ENCODE measurements around the gene SLC29A3.

SLC29A3 gene

GRCh38 chr10:71334221-71334791 lies 15.2 kb downstream of the SLC29A3 start:
- H3K4me1 Mint-ChIP-seq (ENCODE audit: low read depth): no peaks in the 10 kb centered on the region
- no peaks in the 10 kb centered on the region for H3K27me3 Mint-ChIP-seq (ENCODE audit: low read depth)
- no peaks in the 10 kb centered on the region for H3K9me3 Mint-ChIP-seq
- no peak overlapping the region for H3K4me3 Mint-ChIP-seq
- no peaks in the 10 kb centered on the region for H3K36me3 Mint-ChIP-seq (ENCODE audit: low read depth)
- no peak overlapping the region for H3K27ac Mint-ChIP-seq

DNA sequence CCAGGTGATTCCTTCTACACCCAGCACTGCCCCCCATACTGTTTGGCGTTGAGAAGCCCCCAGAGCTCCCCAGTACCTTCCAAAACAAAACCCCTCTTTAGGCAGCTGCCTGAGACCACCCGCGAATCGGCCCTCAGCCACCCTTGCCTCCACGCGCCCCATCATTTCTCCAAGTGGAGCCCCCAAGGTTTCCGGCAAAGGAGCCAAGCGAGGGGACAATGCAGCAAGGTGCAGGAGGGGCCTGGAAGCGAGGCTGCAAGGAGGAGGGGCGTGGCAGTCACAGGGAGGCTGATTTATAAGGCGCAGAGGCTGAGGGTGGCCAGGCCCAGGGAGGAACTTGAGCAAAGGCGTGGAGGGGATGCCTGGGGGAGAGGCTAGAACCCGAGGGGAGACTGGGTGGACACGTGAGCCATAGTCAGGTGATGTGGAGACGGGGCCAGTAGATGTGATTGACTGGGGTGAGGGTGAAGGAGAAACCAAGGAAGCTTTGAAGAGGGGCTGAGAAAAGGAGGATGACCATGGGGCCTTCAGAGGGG lies 16.2 kb downstream of the SLC29A3 start:
- Mint-ChIP-seq H3K36me3 (ENCODE audit: low read depth) (no peaks in the 10 kb centered on the region), H3K4me3 (no peak overlapping the region), H3K27ac (no peak overlapping the region), H3K27me3 (ENCODE audit: low read depth) (no peaks in the 10 kb centered on the region), H3K4me1 (ENCODE audit: low read depth) (no peaks in the 10 kb centered on the region), H3K9me3 (no peaks in the 10 kb centered on the region)

- H3K4me3 Mint-ChIP-seq: no peak overlapping the region
- no peaks in the 10 kb centered on the region for H3K9me3 Mint-ChIP-seq
- H3K27me3 Mint-ChIP-seq (ENCODE audit: low read depth): no peaks in the 10 kb centered on the region
- no peaks in the 10 kb centered on the region for H3K36me3 Mint-ChIP-seq (ENCODE audit: low read depth)
- no peaks in the 10 kb centered on the region for H3K4me1 Mint-ChIP-seq (ENCODE audit: low read depth)
- no peak overlapping the region for H3K27ac Mint-ChIP-seq
These were observed 17.6 kb downstream of the SLC29A3 start for GRCh38 chr10:71336632-71337031.

DNA sequence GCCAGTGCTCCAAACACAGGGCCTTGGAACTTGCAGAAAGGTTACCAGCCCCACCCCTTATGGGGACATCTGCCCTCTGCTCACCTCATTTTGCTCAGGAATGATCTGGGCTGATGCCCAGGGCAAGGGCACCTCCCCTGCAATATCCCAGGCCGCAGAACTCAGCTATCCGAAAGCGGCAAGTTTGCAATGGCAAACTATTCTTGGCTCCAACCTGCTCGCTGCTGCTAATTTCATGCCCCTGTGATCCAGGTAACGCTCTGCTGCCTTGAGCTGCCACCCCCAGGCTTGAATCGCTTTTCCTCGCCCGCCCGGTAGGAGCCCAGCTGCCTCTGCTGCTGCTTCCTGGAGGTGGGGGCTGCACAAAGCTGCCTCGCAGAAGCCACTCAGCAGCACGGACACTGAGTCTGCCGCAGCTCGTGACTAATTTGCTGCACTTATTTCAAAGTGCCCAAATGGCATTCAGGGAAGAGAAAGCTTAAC lies 18.2 kb downstream of the SLC29A3 start:
- no peak overlapping the region for H3K4me3 Mint-ChIP-seq
- H3K36me3 Mint-ChIP-seq (ENCODE audit: low read depth): no peaks in the 10 kb centered on the region
- H3K27ac Mint-ChIP-seq: no peak overlapping the region
- no peaks in the 10 kb centered on the region for H3K27me3 Mint-ChIP-seq (ENCODE audit: low read depth)
- no peaks in the 10 kb centered on the region for H3K4me1 Mint-ChIP-seq (ENCODE audit: low read depth)
- H3K9me3 Mint-ChIP-seq: no peaks in the 10 kb centered on the region

GRCh38 chr10:71338728-71339495 lies 19.9 kb downstream of the SLC29A3 start:
- Mint-ChIP-seq H3K9me3 (no peaks in the 10 kb centered on the region), H3K4me1 (ENCODE audit: low read depth) (no peaks in the 10 kb centered on the region), H3K36me3 (ENCODE audit: low read depth) (no peaks in the 10 kb centered on the region), H3K27me3 (ENCODE audit: low read depth) (no peaks in the 10 kb centered on the region), H3K4me3 (no peak overlapping the region), H3K27ac (no peak overlapping the region)

- H3K27ac Mint-ChIP-seq: no peak overlapping the region
- H3K9me3 Mint-ChIP-seq: no peaks in the 10 kb centered on the region
- no peaks in the 10 kb centered on the region for H3K27me3 Mint-ChIP-seq (ENCODE audit: low read depth)
- H3K4me3 Mint-ChIP-seq: no peak overlapping the region
- H3K4me1 Mint-ChIP-seq (ENCODE audit: low read depth): no peaks in the 10 kb centered on the region
- H3K36me3 Mint-ChIP-seq (ENCODE audit: low read depth): no peaks in the 10 kb centered on the region
These were observed 20.9 kb downstream of the SLC29A3 start for GRCh38 chr10:71339796-71340589.

- Mint-ChIP-seq H3K27me3 (ENCODE audit: low read depth) (no peaks in the 10 kb centered on the region), H3K27ac (no peak overlapping the region), H3K4me3 (no peak overlapping the region), H3K4me1 (ENCODE audit: low read depth) (no peaks in the 10 kb centered on the region), H3K36me3 (ENCODE audit: low read depth) (no peaks in the 10 kb centered on the region), H3K9me3 (no peaks in the 10 kb centered on the region)
These were observed 23.7 kb downstream of the SLC29A3 start for GRCh38 chr10:71342573-71343391.

- H3K36me3 Mint-ChIP-seq (ENCODE audit: low read depth): no peaks in the 10 kb centered on the region
- H3K27ac Mint-ChIP-seq: no peak overlapping the region
- H3K4me3 Mint-ChIP-seq: no peak overlapping the region
- H3K27me3 Mint-ChIP-seq (ENCODE audit: low read depth): no peaks in the 10 kb centered on the region
- no peaks in the 10 kb centered on the region for H3K4me1 Mint-ChIP-seq (ENCODE audit: low read depth)
- H3K9me3 Mint-ChIP-seq: no peaks in the 10 kb centered on the region
These were observed 24.3 kb downstream of the SLC29A3 start for GRCh38 chr10:71343392-71343773.

DNA sequence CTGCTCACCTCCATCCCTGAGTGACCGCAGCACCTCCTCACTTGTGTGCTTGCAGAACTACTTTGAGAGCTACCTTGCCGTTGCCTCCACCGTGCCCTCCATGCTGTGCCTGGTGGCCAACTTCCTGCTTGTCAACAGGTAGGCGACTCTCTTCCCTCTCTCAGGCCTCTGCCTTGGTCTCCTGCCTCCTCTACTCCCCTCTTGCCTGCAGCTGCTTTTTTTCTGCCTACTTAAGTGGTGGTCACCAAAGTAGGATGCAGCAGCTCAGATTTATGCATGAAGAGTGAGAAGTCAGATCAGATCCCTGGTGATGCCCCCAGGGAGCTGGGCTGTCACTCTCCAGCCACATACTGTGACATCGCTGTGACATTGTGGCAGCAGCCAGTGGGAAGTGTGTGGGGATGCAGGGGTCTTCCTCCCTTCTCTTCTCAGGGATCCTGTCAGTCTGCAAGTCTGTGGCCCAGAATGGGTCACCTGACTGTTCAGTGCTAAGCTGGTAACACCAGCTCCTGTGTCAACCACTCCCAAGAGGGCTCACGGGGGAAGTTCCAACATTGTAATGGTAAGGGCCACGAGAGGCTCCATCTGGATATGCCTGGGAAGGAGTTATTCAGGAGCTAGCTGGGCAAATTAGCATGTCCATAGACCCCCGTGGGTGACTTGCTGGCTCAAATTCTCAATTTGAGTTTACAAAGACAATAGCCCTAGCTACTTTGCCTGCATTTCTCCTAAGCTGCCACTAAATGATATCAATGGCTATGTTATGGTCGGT lies 25.3 kb downstream of the SLC29A3 start:
- H3K4me1 Mint-ChIP-seq (ENCODE audit: low read depth): no peaks in the 10 kb centered on the region
- H3K9me3 Mint-ChIP-seq: no peaks in the 10 kb centered on the region
- H3K36me3 Mint-ChIP-seq (ENCODE audit: low read depth): no peaks in the 10 kb centered on the region
- no peaks in the 10 kb centered on the region for H3K27me3 Mint-ChIP-seq (ENCODE audit: low read depth)
- H3K27ac Mint-ChIP-seq: no peak overlapping the region
- H3K4me3 Mint-ChIP-seq: no peak overlapping the region

GRCh38 chr10:71344993-71345480 lies 26.0 kb downstream of the SLC29A3 start:
- H3K9me3 Mint-ChIP-seq: no peaks in the 10 kb centered on the region
- no peaks in the 10 kb centered on the region for H3K36me3 Mint-ChIP-seq (ENCODE audit: low read depth)
- H3K27me3 Mint-ChIP-seq (ENCODE audit: low read depth): no peaks in the 10 kb centered on the region
- no peaks in the 10 kb centered on the region for H3K4me1 Mint-ChIP-seq (ENCODE audit: low read depth)
- no peak overlapping the region for H3K27ac Mint-ChIP-seq
- no peak overlapping the region for H3K4me3 Mint-ChIP-seq

DNA sequence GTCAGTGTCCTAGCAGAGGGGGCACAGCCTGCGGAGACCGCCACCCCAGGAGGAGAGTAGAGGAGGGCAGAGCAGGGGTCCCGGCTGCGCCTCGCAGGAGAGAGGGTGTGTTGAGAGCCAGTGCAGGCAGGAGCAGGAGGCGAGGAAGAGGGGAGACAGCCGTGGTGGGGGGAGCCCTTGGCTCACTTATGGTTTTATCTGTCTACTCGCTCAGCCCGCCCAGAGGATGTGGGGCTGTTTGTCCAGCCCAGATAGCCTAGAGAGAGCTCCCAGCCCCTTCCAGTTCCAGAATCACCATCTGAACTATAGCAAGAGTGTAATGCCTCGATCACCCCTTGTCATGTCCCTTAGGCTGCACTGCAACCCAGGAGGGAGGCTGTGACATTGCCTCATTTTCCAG lies 26.6 kb downstream of the SLC29A3 start:
- no peaks in the 10 kb centered on the region for H3K27me3 Mint-ChIP-seq (ENCODE audit: low read depth)
- no peak overlapping the region for H3K27ac Mint-ChIP-seq
- H3K9me3 Mint-ChIP-seq: no peaks in the 10 kb centered on the region
- H3K4me3 Mint-ChIP-seq: no peak overlapping the region
- no peaks in the 10 kb centered on the region for H3K4me1 Mint-ChIP-seq (ENCODE audit: low read depth)
- no peaks in the 10 kb centered on the region for H3K36me3 Mint-ChIP-seq (ENCODE audit: low read depth)

DNA sequence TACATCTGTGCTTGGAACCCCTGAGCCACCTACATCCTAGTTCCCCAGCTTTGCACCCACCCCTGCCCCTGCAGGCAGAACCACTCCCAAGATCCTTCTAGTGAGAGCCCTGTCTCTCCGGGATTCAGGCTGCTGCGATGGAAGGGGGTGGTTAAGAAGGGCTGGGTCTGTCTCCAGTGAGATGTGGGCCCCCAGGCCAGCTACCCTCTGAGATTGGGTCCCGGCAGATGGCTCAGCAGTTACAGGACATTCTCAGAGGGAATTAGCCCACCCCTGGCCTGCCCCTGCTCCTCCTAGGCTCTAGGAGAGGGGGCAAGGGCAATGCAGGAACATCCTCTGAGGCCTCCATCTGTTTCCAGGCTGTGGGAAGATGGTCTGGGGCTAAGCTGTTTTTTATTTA lies 27.7 kb downstream of the SLC29A3 start:
- no peaks in the 10 kb centered on the region for H3K9me3 Mint-ChIP-seq
- H3K36me3 Mint-ChIP-seq (ENCODE audit: low read depth): no peaks in the 10 kb centered on the region
- no peaks in the 10 kb centered on the region for H3K27me3 Mint-ChIP-seq (ENCODE audit: low read depth)
- no peak overlapping the region for H3K4me3 Mint-ChIP-seq
- H3K4me1 Mint-ChIP-seq (ENCODE audit: low read depth): no peaks in the 10 kb centered on the region
- H3K27ac Mint-ChIP-seq: no peak overlapping the region

- H3K4me1 Mint-ChIP-seq (ENCODE audit: low read depth): no peaks in the 10 kb centered on the region
- H3K27me3 Mint-ChIP-seq (ENCODE audit: low read depth): no peaks in the 10 kb centered on the region
- no peak overlapping the region for H3K27ac Mint-ChIP-seq
- no peaks in the 10 kb centered on the region for H3K36me3 Mint-ChIP-seq (ENCODE audit: low read depth)
- H3K4me3 Mint-ChIP-seq: no peak overlapping the region
- H3K9me3 Mint-ChIP-seq: no peaks in the 10 kb centered on the region
These were observed 28.7 kb downstream of the SLC29A3 start for GRCh38 chr10:71347587-71348395.
